SK-N-SH (cell line): Measurements from ENCODE around the gene BRD7. TPM values are rescaled to one million over a fixed set of nuclear protein-coding genes. Genes with fewer than 3 reads are reported as not detected.

Source experiments
- CTCF ChIA-PET: fragments of 300-600, 350-600 bp; formaldehyde crosslinking; extraction: SDS; loops from one replicate; lab custom pipeline; 2021; lab: Yijun Ruan, JAX
- POLR2A ChIA-PET: fragments of 350-600 bp; sonication (Branson Sonifier 250); formaldehyde crosslinking; extraction: SDS; loops from one replicate; lab custom pipeline; 2020; ENCODE audit warnings: antibody characterized with exemption, inconsistent platforms; lab: Yijun Ruan, JAX
- DNase-seq: peaks from one replicate; pipeline ENCODE4 v3.0.0; 2012
- H2AFZ ChIP-seq: fragments of 200-600 bp; sonication (generic); 2 replicates; pipeline ENCODE4 v1.8.1; 2016; ENCODE audit warnings: antibody characterized with exemption, mild to moderate bottlenecking, low read depth
- H3F3A ChIP-seq: fragments of 200-600 bp; sonication (generic); replicated peaks from 2 replicates; pipeline ENCODE3; 2016; ENCODE audit warnings: antibody characterized with exemption, mild to moderate bottlenecking; ENCODE audit not compliant: insufficient read depth
- H3K27ac ChIP-seq, 2 experiments: fragments of 200-500 bp in 1 of 2; fragments of 200-600 bp in 1 of 2; sonication (Bioruptor generic) in 1 of 2; sonication (generic), shearing (Covaris generic) in 1 of 2; 2 replicates each; pipeline versions ENCODE4 v1.5.1 to v1.6.1; 2014 to 2016; ENCODE audit warnings: low read depth in 2 of 2, inconsistent platforms in 1 of 2, low read length in 1 of 2, mild to moderate bottlenecking in 1 of 2, mixed read lengths in 1 of 2
- H3K27me3 ChIP-seq: fragments of 200-600 bp; sonication (generic), shearing (Covaris generic); 2 replicates; pipeline ENCODE4 v1.6.1; 2016; ENCODE audit warnings: mixed run types; ENCODE audit not compliant: insufficient read depth
- H3K36me3 ChIP-seq, 2 experiments: fragments of 200-500 bp in 1 of 2; fragments of 200-600 bp in 1 of 2; sonication (Bioruptor generic) in 1 of 2; sonication (generic) in 1 of 2; replicated peaks in 1 of 2; 2 replicates each; pipeline versions ENCODE3 to v1.5.1; 2014 to 2016; ENCODE audit warnings: low read length in 1 of 2, mild to moderate bottlenecking in 1 of 2; ENCODE audit not compliant: insufficient read depth in 2 of 2, control insufficient read depth in 1 of 2
- H3K4me1 ChIP-seq, 2 experiments: fragments of 200-500 bp in 1 of 2; fragments of 200-600 bp in 1 of 2; sonication (Bioruptor generic) in 1 of 2; sonication (generic), shearing (Covaris generic) in 1 of 2; 2 replicates each; pipeline versions ENCODE4 v1.5.1 to v1.6.1; 2014 to 2016; ENCODE audit warnings: low read depth in 1 of 2, low read length in 1 of 2, mixed run types in 1 of 2; ENCODE audit not compliant: insufficient read depth in 2 of 2, control insufficient read depth in 1 of 2
- H3K4me2 ChIP-seq: fragments of 200-600 bp; sonication (generic), shearing (Covaris generic); 2 replicates; pipeline ENCODE4 v1.6.1; 2017; ENCODE audit warnings: mixed run types
- H3K4me3 ChIP-seq, 2 experiments: fragments of 200-500 bp in 1 of 2; fragments of 200-600 bp in 1 of 2; sonication (Bioruptor generic) in 1 of 2; sonication (generic), shearing (Covaris generic) in 1 of 2; 2 replicates each; pipeline versions ENCODE4 v1.5.1 to v1.8.1; 2014 to 2016; ENCODE audit warnings: low read depth in 2 of 2, inconsistent platforms in 1 of 2, low read length in 1 of 2, mild to moderate bottlenecking in 1 of 2, mixed read lengths in 1 of 2, moderate library complexity in 1 of 2
- H3K79me2 ChIP-seq: fragments of 200-600 bp; sonication (generic); 2 replicates; pipeline ENCODE4 v1.8.1; 2017; ENCODE audit warnings: mild to moderate bottlenecking; ENCODE audit not compliant: insufficient read depth
- H3K9ac ChIP-seq: fragments of 200-600 bp; sonication (generic); 2 replicates; pipeline ENCODE4 v1.6.1; 2017; ENCODE audit warnings: mixed run types
- H3K9me2 ChIP-seq: fragments of 200-600 bp; sonication (generic); 2 replicates; pipeline ENCODE4 v1.6.1; 2017; ENCODE audit warnings: mixed run types
- H3K9me3 ChIP-seq: fragments of 200-600 bp; sonication (generic); 2 replicates; pipeline ENCODE4 v1.6.1; 2017; ENCODE audit warnings: mixed run types, mild to moderate bottlenecking, moderate library complexity
- H4K20me1 ChIP-seq: fragments of 200-600 bp; sonication (generic); 2 replicates; pipeline ENCODE4 v1.6.1; 2017; ENCODE audit warnings: mild to moderate bottlenecking, mixed run types; ENCODE audit not compliant: insufficient read depth
- EZH2phosphoT487 ChIP-seq: fragments of 200-600 bp; sonication (generic); IDR thresholded peaks from 2 replicates; pipeline ENCODE4 v1.6.1; 2017; ENCODE audit warnings: low read depth, mixed run types, mild to moderate bottlenecking, antibody characterized with exemption, moderate library complexity, borderline replicate concordance
- FOXJ3 ChIP-seq: sonication (generic); formaldehyde crosslinking; IDR thresholded peaks from 2 replicates; pipeline ENCODE4 v1.5.1; 2020; ENCODE audit warnings: mild to moderate bottlenecking, missing genetic modification reagents
- FOXM1 ChIP-seq: IDR thresholded peaks from 2 replicates; pipeline ENCODE4 v1.4.0; 2012; ENCODE audit warnings: low read depth, mild to moderate bottlenecking
- IRF3 ChIP-seq: fragments of 150-350 bp; IDR thresholded peaks from 2 replicates; pipeline ENCODE4 v1.6.1; 2016; ENCODE audit warnings: mild to moderate bottlenecking, low read depth, low read length
- MAX ChIP-seq: IDR thresholded peaks from 2 replicates; pipeline ENCODE4 v1.4.0; 2012; ENCODE audit warnings: low read depth
- POLR2AphosphoS5 ChIP-seq: IDR thresholded peaks from 2 replicates; pipeline ENCODE4 v1.6.1; 2012; ENCODE audit warnings: low read depth, low read length
- RAD21 ChIP-seq: IDR thresholded peaks from 2 replicates; pipeline ENCODE4 v1.6.1; 2012; ENCODE audit warnings: mild to moderate bottlenecking, low read length
- RCOR1 ChIP-seq: fragments of 150-350 bp; IDR thresholded peaks from 2 replicates; pipeline ENCODE4 v1.6.1; 2017; ENCODE audit warnings: antibody characterized with exemption, low read length
- TAF1 ChIP-seq: IDR thresholded peaks from 2 replicates; pipeline ENCODE4 v1.6.1; 2012; ENCODE audit warnings: low read depth, mild to moderate bottlenecking, low read length, moderate library complexity, borderline replicate concordance
- USF1 ChIP-seq: IDR thresholded peaks from 2 replicates; pipeline ENCODE4 v1.4.0; 2012; ENCODE audit warnings: low read depth, borderline replicate concordance
- USF2 ChIP-seq: fragments of 150-350 bp; IDR thresholded peaks from 2 replicates; pipeline ENCODE4 v1.6.1; 2017; ENCODE audit warnings: antibody characterized with exemption, low read length, low read depth, borderline replicate concordance
- ZBTB33 ChIP-seq: IDR thresholded peaks from 2 replicates; pipeline ENCODE4 v1.4.0; 2012; ENCODE audit warnings: low read depth, borderline replicate concordance
- WGBS: methylation state at CpG from one replicate; pipeline ENCODE4 v1.1.6; 2017; ENCODE audit warnings: low lambda C conversion rate; 5-methylcytosine and 5-hydroxymethylcytosine counted together
- polyA plus RNA-seq, 3 experiments: library from polyadenylated mRNA; depleted of rRNA; stranded (reverse); fragments of >200 nt; gene quantifications; 2 replicates each; pipeline ENCODE4 v1.2.3, GENCODE V29; 2012

The BRD7 gene
- polyA plus RNA-seq, 1 of the 3 experiments (the other 2 are of a cell fraction) = 32.9 TPM

- Histone ChIP-seq H3F3A (no peaks in the 10 kb centered on the region), H3K4me3 (no peak overlapping the region), H3K27me3 (no peaks in the 10 kb centered on the region), H3K9me3 (no peaks in the 10 kb centered on the region), H3K4me1 (peaks cover 0 to 19% of the 10 kb centered on the region in 2 experiments; a peak in 1 of 4 replicates), H3K9me2 (no peaks in the 10 kb centered on the region), H4K20me1 (peaks cover 9% of the 10 kb centered on the region; the same call in 1 of the 2 replicates), H3K79me2 (no peaks in the 10 kb centered on the region; the same call in 1 of the 2 replicates), H3K4me2 (no peak overlapping the region), H3K36me3 (peaks cover 0 to 2% of the 10 kb centered on the region in 2 experiments), H3K9ac (no peak overlapping the region), H2AFZ (no peak overlapping the region), H3K27ac (no peak overlapping the region)
- DNase-seq = no peak
- ChIA-PET POLR2A (no interaction called here), CTCF (interaction anchor here (0.6 kb wide), 1 partner anchor 16 kb away, joined by 3 read pairs; no protein-coding TSS in a partner anchor)
- TF ChIP-seq FOXJ3 (CRISPR knock-in tag) (no peak), FOXM1 (no peak), TAF1 (no peak), RAD21 (no peak), POLR2AphosphoS5 (no peak), IRF3 (no peak), USF1 (no peak), EZH2phosphoT487 (no peak), ZBTB33 (no peak)
- WGBS = 79% methylated on average over 3 of the region's 3 CpGs
Measured at GRCh38 chr16:50288920-50289319, 79.9 kb downstream of the BRD7 start.

GRCh38 chr16:50288026-50288425 lies 80.8 kb downstream of the BRD7 start:
- H3K27me3 ChIP-seq = no peaks in the 10 kb centered on the region
- peaks cover 0 to 19% of the 10 kb centered on the region in 2 experiments; a peak in 1 of 4 replicates for H3K4me1 ChIP-seq
- ChIA-PET CTCF (interaction anchor here (1.2 to 1.4 kb wide), 3 partner anchors 9 to 22 kb away, joined by 3 to 4 read pairs (median 3); no protein-coding TSS in a partner anchor), POLR2A (no interaction called here)
- H3K27ac ChIP-seq = no peak overlapping the region; a peak in 1 of 4 replicates
- TF ChIP-seq RCOR1 (no peak), MAX (no peak), USF2 (no peak)
- no peak overlapping the region for H3K4me2 ChIP-seq
- H3K9me3 ChIP-seq = no peaks in the 10 kb centered on the region
- peaks cover 10% of the 10 kb centered on the region; the same call in 1 of the 2 replicates for H4K20me1 ChIP-seq
- H3K9me2 ChIP-seq = no peaks in the 10 kb centered on the region
- WGBS = 61% methylated on average over 3 of the region's 17 CpGs
- H3K36me3 ChIP-seq = peaks cover 0 to 2% of the 10 kb centered on the region in 2 experiments
- no peaks in the 10 kb centered on the region for H3F3A ChIP-seq
- no peak overlapping the region for H2AFZ ChIP-seq
- no peaks in the 10 kb centered on the region; the same call in 1 of the 2 replicates for H3K79me2 ChIP-seq
- no peak overlapping the region for H3K4me3 ChIP-seq
- no peak for DNase-seq
- no peak overlapping the region for H3K9ac ChIP-seq
